ENCODE measurements around the gene ARHGEF3.

ARHGEF3 gene

DNA sequence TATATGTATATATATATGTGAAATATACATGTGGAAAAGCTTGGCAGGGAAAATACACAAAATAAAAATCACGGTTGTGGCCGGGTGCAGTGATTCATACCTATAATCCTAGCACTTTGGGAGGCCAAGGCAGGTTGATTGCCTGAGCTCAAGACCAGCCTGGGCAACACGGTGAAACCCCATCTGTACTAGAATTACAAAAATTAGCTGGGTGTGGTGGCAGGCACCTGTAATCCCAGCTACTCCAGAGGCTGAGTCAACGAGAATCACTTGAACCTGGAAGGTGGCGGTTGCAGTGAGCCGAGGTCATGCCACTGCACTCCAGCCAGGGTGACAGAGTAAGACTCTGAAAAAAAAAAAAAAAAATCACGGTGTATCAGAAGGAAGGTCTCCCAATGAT, 20.8 kb upstream of the ARHGEF3 start:
- DNase-seq = no peak

DNA sequence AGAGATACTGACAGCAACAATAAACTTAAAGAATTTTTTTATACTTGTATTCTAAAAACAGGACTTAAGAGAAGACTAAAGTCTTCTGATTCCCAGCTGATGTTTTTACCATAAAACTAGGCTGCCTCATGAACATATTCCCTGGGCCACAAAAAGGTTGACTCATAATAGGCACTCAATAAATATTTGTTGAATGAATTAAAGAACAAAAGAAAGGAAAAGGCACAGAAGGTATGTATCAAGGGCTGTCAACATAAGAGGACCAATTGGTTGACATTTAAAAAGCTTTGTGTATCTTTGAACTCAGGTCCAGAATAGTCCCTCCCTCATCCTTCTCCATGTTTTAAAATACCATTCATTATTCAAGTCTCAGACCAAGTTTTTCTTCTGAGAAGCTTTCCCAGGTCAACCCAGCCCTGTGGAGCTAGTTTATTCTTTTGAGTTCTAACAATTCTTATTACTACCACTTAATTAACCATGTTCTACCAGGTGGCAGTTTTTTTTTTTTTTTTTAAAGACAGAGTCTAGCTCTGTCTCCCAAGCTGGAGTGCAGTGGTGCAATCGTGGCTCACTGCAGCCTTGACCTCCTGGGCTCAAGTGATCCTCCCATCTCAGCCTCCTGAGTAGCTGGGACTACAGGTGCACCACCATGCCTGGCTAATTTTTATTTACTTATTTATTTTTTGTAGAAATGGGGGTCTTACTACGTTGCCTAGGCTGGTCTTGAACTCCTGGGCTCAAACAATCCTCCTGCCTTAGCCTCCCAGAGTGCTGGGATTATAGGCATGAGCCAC, 17.5 kb upstream of the ARHGEF3 start:
- no peak for DNase-seq

DNA sequence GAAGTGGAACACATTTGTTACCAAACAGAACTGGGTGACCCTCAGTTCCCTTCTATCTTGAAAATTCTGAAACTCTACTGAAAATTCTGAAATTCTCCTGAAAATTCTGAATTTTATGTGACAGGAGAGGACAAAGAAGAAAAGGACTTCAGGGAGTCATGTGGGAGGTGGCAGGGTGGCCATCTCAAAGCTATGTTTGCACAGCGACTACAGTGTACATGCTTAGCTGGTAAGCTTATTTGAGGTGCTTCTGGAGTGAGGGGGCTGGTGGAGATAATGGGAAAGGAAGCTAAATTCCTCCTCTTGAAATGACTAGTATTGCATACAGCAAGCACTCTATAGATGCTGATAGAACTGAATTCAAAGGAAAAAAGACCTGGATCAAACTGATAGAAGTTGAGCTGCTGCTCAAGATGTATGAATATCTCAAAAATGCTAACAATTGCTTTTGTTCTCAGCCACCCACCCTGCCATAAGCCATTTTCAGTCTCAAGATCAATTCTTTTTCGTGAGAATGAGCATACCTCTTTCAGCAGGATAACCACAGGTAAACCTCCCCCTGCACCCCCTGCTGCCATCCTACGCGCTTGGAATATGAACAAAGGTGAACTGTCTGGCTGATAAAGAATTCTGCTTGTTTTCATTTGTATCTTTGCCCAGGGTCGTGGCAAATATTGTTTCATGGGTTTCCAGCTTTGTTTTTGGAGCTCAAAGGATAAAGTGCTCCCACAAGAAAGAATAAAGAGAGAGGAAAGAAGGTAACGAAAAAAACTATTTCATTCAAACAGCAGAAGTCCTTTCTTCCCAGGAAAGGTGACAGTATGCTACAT, 16.6 kb upstream of the ARHGEF3 start:
- DNase-seq = no peak

DNA sequence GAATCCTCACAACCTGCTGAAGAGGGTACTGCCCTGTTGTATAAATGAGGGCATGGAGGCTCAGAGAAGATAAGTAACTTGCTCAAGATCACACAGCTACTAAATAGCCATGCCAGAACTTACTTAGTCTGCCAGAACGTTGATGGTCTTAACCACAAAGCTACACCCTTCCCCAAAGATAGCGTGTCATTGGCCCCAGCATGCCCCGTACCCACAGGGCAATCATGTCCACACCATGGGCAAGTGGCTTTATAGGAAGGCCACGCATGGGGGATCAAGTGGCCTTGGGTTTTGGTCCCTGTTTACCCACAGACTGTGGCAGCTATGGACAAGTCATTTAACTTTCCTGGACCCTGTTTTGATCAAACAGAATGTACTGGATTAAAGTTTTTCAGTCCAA, 15.9 kb upstream of the ARHGEF3 start:
- no peak for DNase-seq

DNA sequence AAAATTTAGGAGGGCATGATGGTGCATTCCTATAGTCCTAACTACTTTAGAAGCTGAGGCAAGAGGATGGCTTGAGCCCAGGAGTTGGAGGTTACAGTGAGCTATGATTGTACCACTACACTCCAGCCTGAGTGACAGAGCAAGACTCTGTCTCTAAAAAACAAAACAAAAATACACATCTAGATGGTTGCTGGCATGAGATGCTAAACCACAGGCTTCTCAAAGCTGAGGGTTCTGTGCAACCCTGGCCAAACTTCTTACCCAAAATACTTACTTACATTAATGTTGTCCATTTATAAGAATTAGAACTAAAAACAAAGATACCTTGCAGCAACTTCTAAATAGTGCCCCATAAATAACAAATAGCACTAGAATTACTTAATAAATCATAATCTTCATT, 14.3 kb upstream of the ARHGEF3 start:
- no peak for DNase-seq

DNA sequence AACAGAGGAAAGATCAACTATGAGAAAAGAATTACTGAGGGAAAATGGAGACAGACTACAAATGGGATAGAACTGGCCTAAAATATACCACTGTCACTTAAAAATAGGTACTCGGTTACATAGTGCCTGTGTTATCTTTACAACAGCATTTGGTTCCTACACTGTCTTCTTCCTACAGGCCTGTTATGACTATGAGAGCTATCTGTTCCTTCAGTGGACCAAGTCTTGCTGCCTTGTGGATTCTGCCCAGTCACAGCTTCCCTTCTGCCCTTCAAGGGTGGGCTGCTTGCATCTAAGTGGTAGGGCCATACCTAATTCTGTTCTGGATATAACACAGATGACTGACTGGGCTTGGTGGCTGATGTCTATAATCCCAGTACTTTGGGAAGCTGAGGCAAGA, 13.8 kb upstream of the ARHGEF3 start:
- no peak for DNase-seq

DNA sequence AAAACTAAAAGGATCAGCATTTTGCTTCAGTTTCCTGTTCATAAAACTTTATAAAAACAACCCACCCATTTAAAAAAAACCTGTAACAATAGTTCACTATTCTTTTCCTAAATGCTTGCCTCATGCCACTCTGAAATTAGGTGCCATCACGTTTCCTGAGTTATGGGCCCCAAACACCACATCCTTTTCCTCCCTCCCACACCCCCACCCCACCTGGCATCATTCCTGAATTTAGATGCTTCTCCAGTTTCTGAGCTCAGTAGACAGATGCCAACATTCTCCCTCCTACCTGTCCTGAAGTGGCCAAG, 11.9 kb upstream of the ARHGEF3 start:
- no peak for DNase-seq

DNA sequence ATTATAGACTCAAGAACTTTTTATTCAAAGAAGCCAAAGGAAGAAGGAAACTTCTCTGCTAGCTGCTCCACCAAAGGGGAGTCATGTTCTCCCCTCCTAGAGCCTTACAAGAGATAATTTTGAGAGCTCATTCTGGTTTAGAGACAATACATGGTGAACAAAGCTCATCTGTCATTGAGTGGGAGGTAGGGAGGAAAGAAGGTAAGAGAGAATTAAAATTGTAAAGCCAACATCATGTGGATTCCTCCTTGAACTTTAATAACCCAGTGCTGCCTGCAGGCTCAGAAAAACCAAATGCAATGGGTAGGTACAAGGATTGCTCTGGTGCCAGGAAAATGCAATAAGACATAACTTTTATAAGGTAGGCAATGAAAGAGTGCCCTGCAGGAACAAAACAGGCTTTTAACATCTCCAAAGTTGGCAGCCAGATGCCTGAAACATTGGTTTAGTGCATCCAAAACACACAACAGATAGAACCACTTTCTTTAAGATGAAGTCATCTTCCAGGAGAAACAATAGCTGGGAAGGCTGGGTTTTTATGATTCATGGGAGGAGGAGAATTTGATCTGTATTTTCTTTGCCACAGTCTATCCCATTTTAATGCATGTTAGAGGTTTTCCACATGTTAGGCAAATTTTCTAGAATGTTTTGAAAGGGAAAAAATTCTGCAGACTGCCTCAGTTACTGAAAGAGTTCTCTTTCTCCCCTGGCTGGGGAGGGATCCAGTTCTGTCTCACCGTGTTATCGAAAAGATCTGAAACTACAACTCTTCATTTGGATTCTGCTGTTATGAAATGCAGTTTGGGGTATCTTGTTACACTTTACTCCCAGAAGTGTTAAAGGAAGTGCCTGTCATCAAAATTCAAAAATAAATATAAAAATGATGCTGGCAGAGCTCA, 11.3 kb upstream of the ARHGEF3 start:
- DNase-seq = no peak

DNA sequence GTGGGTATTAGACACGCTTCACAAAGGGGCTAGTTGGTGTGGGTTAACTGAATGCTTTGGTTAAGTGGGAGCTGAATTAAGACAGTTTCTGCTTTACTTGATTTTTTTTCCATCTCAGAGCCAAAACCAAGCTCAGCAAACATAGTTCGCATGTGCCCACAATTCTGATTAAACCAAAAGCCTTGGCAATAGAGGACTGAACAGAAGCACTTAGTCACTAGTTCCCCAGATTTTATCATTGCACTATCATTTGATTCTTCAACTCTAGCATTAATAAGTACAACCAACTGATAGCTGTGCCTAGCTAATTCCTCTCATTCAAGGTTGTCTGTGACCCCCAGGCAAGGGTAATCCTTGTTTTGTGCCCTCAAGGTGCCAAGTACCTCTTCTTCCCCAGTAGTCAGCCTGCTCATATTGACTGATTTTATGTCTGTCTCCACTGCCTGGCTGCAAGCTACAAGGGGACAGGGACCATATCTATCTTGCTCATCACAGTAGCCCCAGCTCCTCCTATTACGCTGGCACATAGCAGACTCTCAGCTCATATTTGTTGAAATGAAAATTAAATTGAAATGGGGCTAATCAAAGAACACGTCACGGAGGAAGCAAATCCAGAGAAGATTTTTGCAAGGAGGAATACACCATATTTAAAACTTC, 9.9 kb upstream of the ARHGEF3 start:
- no peak for DNase-seq

DNA sequence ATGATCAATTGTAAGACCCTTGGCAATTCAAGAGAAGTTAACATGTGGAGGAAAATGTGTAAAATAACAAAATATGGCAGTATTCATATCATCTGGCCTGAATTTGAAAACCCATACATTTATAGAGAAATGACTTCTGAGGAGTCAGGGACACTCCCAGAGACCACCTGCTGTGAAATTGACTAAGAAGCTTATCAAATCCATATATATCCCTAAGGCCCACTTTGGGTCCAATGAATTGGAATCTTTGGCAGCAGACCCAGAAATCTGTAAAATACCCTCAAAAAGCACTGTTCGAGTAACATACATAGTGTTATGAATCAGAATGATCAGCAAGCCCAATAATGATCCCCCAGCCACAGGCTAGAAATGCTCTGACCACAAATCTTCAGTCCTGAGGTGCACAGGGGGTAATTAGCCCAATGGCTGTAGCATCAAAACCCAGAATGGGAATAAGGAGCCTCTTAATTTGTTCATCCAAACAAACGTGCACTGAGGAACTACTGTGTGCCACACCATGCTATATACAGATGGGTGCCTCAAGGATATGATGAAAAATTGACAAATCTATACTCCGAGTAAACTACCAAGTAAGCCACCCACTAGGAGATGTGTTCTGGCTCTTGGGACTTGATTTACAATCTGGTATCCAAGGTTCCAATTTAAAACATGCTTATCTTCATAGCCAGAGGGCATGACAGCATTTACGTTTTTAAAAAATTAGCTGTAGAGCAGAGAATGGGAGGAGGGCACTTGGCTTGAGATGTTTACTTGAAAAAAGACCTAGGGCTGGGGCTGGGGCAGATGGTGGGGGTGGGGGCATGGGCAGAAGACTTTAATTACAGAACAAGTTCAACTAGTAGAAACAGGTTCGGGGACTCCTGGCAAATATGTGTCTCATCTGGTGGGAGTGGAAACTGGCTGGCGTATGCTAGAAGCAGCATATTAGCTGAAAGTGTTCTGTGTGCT, 9.1 kb upstream of the ARHGEF3 start:
- DNase-seq = no peak

DNA sequence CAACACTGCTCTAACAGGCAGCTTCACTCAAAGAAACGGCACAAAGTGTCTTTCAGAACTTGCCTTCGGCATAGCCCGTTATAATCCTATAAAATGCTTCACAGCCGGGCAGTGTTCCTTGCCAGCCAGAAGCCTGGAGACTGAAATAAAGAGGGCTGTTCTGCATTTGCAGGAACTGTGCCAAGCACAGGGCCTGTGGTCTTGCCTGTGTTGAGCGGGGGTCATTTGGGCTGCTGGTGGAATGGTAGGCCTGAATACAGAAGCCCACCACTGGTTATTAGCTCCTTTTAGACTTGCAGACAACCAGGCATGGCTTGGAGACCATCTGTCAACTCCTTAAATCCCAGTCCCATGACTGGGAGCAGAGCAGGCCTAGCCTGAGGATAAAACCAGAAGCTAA, 4.7 kb upstream of the ARHGEF3 start:
- no peak for DNase-seq

DNA sequence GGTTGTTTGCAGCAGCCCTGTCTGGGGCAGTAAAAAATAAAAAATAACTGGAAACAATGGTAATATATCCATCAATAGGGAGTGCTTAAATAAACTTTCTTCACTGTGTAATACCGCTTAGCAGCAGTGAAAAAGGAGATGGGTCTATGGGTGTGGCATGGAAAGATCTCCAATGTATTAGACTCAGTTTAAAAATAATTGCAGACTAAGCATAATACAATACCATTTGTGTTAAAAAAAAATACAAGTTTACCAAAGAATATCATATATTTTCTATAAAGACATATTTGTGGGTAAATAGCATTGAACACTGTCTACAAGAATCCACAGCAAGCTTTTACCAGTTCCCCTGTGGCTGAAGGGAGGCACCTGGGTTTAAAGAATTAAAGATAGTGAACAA, 1.0 kb upstream of the ARHGEF3 start:
- no peak for DNase-seq

DNA sequence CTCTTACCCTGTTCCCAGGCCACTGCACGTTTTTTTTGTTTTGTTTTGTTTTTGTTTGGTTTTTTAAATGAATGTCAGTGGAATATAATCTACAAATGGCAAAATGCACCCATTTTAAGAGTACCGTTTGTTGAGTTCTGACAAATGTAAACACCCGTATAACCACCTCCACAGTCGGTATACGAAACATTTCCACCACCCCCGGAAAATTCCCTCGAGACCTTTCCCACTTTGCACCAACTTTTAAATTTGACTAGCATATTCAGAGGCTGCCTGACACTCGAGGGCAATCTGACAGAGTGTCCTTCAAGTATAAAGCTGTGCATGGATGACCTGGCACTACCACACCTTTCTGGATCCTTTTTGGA, 613 bp upstream of the ARHGEF3 start:
- no peak for DNase-seq

DNA sequence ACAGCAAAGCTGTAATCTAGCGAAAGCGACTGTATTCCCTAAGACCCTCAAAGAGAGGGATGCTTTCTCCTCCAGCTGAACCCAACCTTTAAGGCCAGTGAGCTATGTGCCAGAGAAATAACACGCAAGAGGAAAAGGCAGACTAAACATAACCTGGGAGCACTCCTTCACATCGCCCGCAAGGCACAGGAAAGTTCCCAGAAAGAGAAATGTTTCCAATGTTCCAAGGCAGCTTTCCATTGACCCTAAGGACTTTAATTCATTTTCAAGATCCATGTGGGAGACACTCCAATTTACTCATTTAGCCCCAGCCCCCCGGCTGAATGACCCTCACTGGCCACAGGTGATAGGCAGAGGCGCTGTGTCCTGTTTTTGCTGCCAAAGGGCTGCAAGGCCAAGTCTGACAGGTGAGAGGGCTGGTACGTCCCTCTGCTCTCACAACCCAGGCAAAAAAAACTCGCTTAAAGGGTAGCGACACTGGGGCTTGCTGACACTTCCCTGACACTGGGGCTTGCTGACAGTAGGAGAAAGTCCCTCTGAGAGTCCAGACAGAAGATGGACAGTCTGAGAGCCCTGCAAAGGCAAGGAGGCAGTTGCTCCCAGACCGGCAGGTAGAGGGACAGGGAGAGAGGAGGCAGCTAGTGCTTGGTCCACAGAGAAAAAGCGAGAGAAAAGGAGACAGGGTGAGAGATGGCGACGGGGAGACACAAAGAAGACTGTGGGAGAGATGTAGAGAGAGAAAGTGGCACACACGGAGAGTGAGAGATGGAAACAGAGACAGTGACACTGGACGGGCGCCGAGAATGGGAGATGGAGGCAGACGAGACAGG, 702 bp downstream of the ARHGEF3 start:
- DNase-seq = no peak

DNA sequence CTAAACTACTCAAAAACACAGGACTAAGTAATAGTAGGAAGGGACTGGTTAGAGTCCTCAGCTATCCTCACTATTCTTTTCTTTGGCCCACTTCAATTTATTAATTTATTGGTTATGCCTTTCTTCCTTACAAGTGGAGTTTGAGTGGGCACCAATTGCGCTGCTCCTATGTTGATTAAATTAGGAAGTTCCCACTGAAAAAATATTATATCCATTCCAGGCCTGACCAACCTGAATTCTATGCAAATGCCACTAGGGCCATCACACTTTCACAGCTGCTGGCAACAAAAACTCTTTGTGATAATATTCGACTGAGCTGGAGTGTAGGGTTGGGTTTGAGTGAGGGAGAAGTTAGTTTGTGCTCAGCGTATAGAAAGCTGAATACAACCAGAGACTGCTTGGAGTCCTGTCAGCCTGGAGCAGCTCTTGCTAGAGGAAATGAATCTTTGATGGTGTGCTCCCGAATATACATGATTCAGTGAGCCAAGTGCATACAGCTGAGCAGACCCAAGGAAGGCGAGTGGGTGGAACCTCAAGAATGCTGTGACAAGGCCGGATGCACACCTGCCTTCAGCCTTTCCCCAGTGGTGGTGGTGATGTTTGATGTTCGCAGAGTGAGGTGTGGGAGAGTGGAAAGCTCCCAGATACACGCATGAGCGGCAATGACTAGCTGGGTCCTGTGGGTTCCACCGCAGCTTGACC, 1.5 kb downstream of the ARHGEF3 start:
- peak; percentile 77 for DNase-seq

DNA sequence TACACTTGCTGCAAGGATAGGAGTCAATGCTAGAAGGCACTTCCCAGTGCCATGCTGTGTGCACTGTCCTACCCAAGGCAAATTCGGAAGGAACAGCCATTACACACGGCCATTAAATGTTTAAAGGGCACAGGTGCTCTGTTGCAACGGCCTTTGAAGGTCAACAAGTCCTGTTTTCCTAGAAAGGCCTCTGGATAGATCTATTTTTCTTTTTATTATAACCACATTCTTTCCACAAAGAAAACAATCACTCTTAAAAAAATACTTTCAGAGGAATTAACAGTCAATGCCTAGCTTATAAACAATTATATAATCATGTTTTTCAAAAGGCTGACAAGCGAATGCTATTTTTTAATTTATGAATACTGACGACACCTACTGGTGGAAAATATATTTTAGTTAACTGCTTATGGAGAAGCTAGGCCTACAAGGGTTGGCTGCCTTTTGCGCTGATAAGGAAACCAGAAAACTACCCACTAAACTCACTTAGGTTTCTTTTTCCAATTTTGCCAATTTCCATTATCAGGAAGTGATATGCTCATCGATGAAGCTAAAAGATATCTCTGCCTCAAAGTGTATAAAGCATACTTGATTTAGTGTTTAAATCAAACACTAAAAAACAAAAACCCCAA, 2.4 kb downstream of the ARHGEF3 start:
- DNase-seq = no peak

DNA sequence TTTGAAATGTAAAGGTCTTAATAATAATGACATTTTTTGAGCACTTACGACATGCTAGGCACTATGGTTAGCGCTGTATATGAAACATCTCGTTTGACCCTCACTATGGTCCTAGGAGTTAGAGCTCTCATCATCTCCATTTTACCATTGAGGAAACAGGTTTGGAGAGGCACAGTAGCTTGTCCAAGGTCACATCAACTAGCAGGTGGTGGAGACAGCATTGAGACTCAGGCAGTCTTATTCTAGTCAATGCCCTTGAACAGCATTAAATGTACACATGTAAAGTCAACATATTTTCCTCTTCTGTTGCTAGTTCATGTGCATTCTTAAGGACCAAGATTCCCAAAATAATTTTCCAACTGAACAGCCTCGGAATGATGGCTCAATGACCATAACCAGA, 4.8 kb downstream of the ARHGEF3 start:
- no peak for DNase-seq

DNA sequence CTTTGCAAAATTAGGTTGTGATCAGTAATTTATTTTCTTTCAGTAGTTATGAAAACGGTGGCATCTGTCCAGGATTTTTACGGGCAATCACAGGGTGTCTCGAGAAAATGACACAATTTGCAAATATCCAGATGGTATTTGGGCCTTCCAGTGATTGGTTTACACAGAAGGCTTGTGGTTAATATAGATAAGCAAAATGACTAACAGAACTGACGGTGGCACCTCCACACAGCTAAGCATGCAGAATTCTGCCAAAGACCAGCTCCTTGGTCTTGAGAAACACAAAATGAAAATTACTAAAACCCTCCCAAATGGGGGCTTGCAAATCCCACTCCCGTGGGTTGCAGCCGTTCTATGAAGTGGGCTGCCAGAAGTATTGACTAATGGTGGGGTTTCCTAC, 5.5 kb downstream of the ARHGEF3 start:
- DNase-seq = no peak

DNA sequence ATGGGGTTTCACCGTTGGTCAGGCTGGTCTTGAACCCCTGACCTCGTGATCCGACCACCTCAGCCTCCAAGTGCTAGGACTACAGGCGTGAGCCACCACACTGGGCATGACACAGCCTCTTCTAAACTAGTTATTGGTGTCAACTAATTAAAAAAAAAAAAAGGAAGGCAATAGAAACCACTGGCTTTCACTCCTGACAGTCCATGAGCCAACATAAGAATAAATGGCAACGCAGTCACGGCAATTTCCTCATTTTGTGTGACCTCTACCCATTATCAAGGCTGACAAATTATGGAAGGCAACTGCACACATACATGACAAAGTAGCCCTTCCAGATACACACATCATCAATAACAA, 5.9 kb downstream of the ARHGEF3 start:
- DNase-seq = no peak

Data from activated naive CD4-positive, alpha-beta T cell treated with anti-CD3 and anti-CD28 coated beads, Interleukin-2, amount 50 U/mL, for 16 hours (primary cell).